HG02798 (cell line): Measurements from ENCODE around the gene CLEC14A.

Experiments used
- ATAC-seq: cut with Tn5 transposase; IDR thresholded peaks from one replicate; pipeline ENCODE4 v1.9.1; 2021; ENCODE audit warnings: mild to moderate bottlenecking; ENCODE audit not compliant: unreplicated experiment, poor library complexity

Gene CLEC14A, protein sequence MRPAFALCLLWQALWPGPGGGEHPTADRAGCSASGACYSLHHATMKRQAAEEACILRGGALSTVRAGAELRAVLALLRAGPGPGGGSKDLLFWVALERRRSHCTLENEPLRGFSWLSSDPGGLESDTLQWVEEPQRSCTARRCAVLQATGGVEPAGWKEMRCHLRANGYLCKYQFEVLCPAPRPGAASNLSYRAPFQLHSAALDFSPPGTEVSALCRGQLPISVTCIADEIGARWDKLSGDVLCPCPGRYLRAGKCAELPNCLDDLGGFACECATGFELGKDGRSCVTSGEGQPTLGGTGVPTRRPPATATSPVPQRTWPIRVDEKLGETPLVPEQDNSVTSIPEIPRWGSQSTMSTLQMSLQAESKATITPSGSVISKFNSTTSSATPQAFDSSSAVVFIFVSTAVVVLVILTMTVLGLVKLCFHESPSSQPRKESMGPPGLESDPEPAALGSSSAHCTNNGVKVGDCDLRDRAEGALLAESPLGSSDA

DNA sequence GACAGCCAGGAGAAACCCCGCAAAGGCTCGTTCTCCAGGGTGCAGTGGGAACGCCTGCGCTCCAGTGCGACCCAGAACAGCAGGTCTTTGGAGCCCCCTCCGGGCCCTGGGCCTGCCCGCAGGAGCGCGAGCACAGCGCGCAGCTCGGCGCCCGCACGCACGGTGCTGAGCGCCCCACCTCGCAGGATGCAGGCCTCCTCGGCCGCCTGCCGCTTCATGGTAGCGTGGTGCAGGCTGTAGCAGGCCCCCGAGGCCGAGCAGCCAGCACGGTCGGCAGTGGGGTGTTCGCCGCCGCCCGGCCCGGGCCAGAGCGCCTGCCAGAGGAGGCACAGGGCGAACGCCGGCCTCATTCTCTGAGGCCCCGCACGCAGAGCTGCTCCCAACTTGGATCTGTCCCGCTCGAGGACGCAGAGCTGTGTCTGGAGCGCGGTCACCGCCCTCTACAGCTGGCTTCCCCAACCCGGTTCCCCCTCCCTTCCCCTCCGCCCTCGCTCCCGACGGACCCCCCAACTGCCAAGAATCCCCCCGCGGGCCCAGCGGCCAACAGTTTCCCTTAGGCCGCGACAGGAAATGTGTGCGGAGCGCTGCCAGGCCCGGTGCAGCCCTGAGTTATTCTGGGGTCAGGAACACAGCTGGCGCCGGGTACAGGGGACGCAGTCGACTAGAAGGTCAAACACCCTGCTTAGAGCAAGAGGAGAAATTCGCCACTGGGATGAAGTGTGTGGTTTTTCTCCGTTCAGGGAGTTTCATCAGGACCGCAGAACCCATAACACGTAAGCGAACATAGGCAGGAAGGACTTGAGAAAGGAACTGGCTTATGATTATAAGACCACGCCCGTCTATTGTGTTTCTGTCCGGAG lies at the start of gene CLEC14A:
TSS of gene CLEC14A (minus strand) at position 421 of the 860 bp plus-strand sequence. CDS start at position 350, 71 bp downstream.
- ATAC-seq = no peak

DNA sequence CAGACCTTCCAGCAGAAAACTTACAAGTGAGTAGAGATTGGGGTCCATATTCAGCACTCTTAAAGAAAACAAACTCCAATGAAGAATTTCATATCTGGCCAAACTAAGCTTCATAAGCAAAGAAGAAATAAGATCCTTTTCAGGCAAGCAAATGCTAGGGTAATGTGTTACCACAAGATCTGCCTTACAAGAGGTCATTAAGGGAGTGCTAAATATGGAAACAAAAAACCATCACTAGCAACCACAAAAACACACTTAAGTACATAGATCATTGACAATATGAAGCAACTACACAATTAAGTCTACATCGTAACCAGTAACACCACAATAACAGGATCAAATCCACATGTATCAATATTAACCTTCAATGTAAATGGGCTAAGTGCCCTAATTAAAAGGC lies 47.1 kb upstream of the CLEC14A start:
- no peak for ATAC-seq

DNA sequence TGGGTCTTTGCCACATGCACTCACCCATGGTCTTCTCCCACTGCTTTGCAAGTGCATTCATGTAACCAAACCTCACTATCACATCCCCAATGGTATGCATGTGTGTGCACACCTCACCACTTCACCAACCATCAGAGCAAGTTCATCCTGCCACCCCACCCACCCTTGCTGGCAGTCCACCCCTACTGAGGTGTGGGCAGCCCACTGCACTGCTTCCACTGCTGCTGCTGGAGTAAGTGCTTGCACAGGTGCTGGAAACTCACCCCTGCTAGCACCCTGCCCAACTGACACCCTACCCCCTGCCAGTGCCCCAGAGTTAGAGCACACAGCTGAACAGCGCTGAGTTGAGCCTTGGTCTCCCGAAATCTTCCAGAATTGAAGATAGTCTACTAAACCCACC lies 46.1 kb upstream of the CLEC14A start:
- ATAC-seq = no peak

DNA sequence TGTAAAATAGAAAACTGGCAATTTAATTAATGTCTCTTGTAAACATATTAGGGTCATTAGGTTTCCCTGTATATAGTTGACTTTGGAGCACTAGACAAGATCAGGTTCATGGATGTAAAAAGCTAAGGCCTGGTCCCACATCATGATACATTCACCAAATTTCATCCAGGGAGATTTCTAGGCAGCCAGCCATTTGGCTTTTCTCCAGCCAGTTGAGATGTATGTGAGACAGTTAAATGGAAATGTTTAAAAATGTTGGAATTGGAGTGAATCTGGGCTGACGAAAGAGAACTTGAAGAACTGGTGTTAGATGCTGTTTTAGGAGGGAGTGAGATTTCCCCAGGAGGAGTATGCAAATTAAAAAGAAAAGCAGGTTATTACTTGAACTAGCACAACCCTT lies 41.8 kb upstream of the CLEC14A start:
- ATAC-seq = no peak

DNA sequence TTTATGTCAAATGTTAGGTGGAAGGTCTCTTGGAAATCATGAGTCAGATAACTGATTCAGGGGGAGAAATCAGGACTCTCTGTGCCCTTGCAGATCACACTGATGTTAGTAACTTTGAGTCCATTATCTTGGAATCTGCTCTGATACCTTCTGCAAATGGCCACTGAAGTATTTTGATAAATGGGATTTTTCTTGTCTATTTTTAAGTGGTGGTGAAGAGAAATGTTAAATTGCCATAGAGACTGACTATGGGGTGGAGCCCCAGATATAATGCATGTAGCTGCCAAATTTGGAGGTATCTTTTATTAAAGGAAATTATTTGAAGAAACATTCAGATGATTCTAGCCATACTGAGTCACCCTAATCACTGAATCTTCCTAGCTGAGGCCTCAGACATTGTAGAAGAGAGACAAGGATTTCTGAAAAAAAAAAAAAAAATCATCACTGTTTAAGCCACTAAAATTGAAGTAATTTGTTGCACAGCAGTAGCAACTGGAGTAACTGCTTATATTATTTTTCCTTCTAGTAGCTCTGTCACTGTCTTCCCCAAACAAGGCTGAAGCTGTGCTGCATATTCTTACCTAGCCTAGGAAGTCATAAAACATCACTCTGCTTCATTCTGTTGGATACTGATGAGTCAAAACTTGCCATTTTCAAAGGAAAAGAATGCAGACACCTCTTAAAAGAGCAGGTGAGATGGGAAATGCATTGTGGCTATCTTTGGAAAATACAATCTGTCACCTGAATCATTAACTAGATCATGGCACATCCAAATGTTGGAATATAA lies 36.0 kb upstream of the CLEC14A start:
- no peak for ATAC-seq

DNA sequence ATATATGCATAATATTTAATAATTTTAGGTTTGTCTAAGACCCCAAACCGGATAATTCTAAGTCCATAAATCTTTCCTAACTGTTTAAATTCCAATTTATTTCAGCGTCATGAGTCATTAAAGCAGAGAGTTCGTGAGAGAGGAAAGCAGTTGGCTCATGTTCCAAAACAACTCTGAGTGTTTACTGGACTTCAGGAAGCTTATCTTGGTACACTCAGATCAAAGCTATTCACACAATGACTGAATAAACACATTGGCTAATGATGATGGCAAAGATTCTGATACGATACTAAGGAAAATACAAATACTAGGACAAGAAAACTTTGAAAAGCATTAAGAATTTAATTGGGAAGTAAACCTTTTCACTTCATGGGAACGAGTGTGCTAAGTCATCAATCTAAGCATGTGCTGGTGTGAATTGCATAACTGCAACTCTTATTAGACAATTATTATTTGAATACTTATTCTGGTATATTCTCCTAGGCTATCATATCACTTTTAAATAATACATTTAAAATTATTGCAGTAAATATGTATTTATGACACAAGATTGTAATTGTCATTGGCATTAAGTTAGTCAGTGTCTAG lies 34.8 kb upstream of the CLEC14A start:
- ATAC-seq = no peak

DNA sequence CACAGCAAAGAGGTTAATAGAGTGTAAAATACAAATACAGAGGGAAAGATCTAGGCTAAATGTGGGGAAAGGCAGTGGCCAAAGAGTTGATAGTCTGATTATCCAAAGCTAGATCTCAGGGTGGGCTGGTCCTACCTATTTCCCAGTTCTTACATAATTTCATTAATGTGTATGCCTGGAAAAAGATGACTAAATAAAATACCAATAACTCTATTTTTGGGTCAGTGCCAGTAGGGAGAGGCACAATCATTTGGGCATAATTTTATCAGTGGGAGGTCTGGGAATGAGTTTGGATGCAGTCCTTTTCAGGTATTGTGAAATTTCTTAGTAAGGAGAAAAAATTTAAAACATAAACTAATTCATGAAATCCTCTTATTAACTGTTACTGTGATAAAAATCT lies 30.6 kb upstream of the CLEC14A start:
- ATAC-seq = no peak

DNA sequence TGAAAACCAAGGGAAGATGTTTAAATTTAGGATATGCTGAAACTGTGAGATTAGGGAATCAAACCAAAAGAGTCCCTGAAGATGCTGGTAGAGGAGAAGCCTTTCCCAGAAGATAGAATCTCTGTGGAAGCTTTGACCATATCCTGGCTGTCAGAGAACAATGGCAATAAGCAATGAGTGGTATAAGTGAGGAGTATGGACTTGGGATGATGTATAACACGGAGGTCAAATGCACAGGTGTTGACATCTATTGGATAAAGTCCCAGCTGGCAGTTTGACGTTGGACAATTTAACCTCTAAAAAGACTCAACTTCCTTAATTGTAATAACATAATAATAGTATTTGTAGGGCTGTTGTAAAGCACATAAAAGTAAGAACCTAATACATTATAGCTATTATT lies 30.1 kb upstream of the CLEC14A start:
- ATAC-seq = no peak

DNA sequence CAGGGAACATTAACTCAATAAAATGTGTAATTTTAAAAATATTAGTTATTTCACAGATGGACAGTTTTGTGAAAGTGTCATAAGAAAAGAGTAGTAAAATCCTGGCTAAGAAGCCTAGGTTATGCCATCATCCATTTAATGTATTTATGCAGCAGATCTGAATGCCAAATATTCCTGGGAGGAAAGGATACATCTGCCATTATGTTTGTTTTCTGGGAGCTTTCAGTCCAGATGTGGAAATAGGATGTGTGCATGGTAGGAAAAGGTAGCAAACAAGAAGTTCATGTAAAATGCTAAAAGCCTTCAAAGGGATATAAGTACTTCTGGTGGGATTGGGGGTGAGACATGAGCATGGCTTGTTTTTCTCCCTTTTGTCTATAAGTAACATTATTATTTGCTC lies 27.0 kb upstream of the CLEC14A start:
- no peak for ATAC-seq

DNA sequence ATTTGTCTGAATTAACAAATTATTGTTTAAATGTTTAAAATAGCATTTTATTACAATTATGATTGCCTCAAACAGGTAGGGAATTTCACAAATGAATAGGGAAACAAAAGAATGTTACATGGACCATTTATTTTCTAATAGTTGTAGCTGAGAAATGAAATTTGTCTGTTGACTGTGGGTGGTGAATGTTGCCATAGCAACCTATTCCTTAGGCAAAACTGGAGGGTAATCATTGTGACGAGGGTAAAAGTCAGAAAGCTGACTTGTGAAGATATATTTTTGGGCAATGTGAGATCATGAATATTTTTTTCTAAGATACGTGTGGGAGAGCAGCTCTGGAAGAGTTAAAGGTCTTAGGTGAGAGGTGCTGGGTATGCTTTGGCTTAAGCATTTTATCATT lies 24.2 kb upstream of the CLEC14A start:
- no peak for ATAC-seq

DNA sequence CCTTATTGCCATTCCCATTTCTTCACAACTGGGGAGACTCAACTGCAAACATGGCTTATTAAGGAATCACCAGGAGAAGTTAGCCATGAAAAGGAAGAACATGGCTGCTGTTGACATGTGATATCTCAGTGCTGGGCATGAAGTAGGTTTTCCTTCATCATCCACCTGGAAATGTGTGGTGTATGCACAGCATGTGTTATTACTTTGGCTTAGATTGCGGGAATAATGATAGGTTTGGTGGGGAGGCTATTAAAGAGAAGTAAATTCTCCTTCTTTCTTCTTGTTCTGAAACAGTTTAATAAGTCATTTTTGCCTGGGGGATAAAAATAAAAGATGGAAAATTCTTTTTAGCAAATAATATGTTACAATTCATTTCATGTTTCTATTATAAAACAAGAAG lies 23.7 kb upstream of the CLEC14A start:
- no peak for ATAC-seq

DNA sequence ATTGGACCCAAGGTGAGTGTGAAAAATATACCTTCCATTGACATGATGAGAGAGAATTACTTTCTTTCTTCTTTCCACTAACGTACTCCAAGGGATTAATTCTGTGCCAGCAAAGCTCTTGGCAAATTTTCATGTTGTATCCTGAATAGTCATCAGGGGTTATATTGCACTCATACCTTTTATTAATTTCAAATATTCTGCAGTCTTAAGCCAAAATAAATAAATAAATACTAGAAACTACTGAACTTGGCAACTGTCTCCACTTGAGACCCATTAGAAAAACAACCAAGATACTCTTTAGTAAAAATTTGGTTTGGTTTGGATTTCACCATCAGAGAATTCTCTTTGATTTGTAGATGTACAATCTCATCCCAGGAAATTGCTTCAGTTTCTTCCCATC lies 22.1 kb upstream of the CLEC14A start:
- ATAC-seq = no peak

DNA sequence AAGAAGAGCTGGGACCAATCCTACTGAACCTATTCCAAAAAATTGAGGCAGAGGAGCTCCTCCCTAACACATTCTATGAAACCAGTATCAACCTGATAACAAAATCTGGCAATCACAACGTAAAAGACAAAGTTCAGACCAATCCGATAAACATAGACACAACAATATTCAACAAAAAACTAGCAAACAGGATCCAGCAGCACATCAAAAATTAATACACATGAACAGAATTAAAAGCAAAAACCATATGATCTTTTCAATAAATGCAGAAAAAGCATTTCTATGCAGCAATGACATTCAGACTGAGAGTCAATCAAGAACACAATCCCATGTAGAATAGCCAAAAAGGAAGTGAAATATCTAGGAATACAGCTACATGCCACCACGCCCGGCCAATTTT lies 7.0 kb upstream of the CLEC14A start:
- ATAC-seq = no peak

DNA sequence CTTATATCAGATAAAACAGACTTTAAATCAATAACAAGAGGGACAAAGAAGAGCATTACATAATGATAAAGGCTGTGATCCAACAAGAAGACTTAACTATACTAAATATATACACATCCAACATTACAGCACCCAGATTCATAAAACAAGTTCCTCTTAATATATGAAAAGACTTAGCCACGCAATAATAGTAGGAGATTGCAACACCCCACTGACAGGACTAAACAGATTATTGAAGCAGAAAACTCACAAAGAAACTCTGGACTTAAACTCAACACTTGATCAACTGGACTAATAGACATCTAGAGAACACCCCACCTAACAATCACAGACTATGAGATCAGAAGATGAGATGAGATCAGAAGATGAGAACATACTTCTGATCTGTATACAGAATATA lies 5.7 kb upstream of the CLEC14A start:
- ATAC-seq = no peak

DNA sequence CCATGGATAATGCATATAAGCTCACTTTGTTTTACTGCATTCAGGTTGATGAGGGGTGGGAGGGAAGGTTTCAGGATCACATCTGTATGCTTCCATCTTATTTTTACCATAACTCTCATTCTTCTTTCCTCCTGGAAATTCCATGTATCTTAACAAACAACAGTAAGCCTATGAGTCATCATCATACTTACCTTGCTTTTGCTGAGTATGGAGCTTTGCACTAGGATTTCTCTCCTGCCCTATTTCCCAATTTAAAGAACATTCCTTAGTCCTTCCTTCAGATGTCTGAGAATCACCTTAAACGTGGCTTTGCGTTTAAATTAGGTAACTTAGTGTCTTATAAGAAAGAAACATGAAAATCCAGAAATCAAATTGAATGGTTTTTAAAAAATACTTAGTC lies 1.6 kb upstream of the CLEC14A start:
- ATAC-seq = no peak

DNA sequence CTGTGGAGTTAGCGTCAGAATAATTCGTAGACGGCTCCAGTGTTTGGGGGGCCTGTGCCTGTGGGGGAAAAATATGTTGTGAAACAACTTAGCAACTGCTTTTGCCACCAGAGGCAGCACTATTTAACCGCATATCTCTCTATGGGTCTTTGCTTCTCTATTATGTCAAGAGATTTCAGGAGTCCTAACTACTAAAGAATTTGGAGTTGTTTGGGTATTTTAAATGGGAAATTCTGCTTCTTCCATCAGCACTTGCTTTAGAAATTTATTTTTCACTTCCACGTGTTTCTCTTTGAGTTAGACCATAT lies 594 bp upstream of the CLEC14A start:
- no peak for ATAC-seq

DNA sequence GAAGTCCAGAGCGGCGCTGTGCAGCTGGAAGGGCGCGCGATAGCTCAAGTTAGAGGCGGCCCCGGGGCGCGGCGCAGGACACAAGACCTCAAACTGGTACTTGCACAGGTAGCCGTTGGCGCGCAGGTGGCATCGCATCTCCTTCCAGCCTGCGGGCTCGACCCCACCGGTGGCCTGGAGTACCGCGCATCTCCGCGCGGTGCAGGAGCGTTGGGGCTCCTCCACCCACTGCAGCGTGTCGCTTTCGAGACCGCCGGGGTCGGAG lies 553 bp downstream of the CLEC14A start:
- ATAC-seq = no peak

DNA sequence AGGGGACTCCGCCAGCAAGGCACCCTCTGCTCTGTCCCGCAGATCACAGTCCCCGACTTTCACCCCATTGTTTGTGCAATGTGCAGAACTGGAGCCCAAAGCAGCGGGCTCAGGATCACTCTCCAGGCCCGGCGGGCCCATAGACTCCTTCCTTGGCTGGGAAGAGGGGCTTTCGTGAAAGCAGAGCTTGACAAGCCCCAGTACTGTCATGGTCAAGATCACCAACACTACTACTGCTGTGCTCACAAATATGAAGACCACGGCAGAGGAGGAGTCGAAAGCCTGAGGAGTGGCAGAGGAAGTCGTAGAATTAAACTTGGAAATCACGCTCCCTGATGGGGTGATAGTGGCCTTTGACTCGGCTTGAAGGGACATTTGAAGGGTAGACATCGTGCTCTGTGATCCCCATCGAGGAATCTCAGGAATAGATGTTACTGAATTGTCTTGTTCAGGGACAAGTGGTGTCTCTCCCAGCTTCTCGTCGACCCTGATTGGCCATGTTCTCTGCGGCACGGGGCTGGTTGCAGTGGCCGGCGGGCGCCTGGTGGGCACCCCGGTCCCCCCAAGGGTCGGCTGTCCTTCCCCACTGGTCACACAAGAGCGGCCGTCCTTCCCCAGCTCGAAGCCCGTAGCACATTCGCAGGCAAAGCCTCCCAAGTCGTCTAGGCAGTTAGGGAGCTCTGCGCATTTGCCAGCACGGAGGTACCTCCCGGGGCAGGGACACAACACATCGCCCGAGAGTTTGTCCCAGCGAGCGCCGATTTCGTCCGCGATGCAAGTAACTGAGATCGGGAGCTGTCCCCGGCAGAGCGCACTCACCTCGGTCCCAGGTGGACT lies 1.1 kb downstream of the CLEC14A start:
- no peak for ATAC-seq

DNA sequence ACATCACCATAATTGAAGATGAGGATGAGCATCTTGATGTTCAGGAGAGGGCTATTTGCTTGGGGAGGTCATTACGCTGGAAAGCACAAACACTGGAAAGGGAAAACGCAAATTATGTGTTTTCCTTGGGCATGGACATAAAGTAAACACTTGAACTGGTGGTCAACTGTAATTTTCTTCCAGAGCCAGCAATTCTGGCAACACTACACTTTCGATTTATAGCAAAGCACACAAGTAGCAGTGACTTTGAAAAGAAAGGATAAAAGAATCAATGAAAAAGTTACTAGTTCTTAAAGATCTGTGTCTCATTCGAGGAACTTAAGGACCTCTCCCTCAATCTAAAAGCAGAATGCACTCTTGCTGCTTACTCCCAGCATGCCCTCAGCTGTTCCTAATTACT lies 2.2 kb downstream of the CLEC14A start:
- ATAC-seq = no peak
